H1 (cell line): Measurements from ENCODE around the gene PCCA. TPM values are rescaled to one million over a fixed set of nuclear protein-coding genes. Genes with fewer than 3 reads are reported as not detected.

ENCODE experiments used
- CTCF ChIA-PET: fragments of 300-600 bp; sonication (Branson Sonifier 250); formaldehyde crosslinking; loops from one replicate; lab custom pipeline; 2021; ENCODE audit not compliant: partially characterized antibody; lab: Charles Lee
- POLR2A ChIA-PET: fragments of 300-600 bp; sonication (Branson Sonifier 250); formaldehyde crosslinking; loops from one replicate; lab custom pipeline; 2021; ENCODE audit warnings: inconsistent platforms; ENCODE audit not compliant: partially characterized antibody; lab: Charles Lee
- DNase-seq, 2 experiments: peaks; one replicate each; pipeline versions ENCODE4 v3.0.0 to v3.0.0-alpha.2; 2010 to 2022; ENCODE audit warnings: low spot score in 2 of 2, low read depth in 1 of 2, mixed read lengths in 1 of 2
- FAIRE-seq: peaks from 2 replicates; lab custom pipeline; 2011; peaks lifted over from hg19 to GRCh38; lab: Jason Lieb, UNC
- H2AFZ ChIP-seq: 2 replicates; pipeline ENCODE4 v1.8.1; 2012; ENCODE audit warnings: low read length, inconsistent platforms
- H2AK5ac ChIP-seq: 2 replicates; pipeline ENCODE4 v1.6.1; 2013; ENCODE audit warnings: low read depth, low read length
- H2BK120ac ChIP-seq: replicated peaks from 2 replicates; pipeline ENCODE3; 2013; ENCODE audit warnings: low read depth, low read length, inconsistent platforms
- H2BK12ac ChIP-seq: 2 replicates; pipeline ENCODE4 v1.6.1; 2013; ENCODE audit warnings: low read depth, low read length
- H2BK15ac ChIP-seq: 2 replicates; pipeline ENCODE4 v1.6.1; 2013; ENCODE audit warnings: low read length
- H2BK20ac ChIP-seq: 2 replicates; pipeline ENCODE4 v1.6.1; 2013; ENCODE audit warnings: low read length
- H2BK5ac ChIP-seq: 2 replicates; pipeline ENCODE4 v1.6.1; 2013; ENCODE audit warnings: low read depth, low read length
- H3K14ac ChIP-seq: 2 replicates; pipeline ENCODE4 v1.6.1; 2013; ENCODE audit warnings: inconsistent platforms; ENCODE audit not compliant: insufficient read length
- H3K18ac ChIP-seq: 2 replicates; pipeline ENCODE4 v1.6.1; 2013; ENCODE audit warnings: low read length; ENCODE audit errors: extremely low read depth
- H3K23ac ChIP-seq: 2 replicates; pipeline ENCODE4 v1.6.1; 2013; ENCODE audit warnings: inconsistent platforms; ENCODE audit not compliant: insufficient read length
- H3K23me2 ChIP-seq: 2 replicates; pipeline ENCODE4 v1.6.1; 2013; ENCODE audit warnings: low read depth, low read length
- H3K27ac ChIP-seq: 2 replicates; pipeline ENCODE4 v1.6.1; 2011; ENCODE audit warnings: low read depth, low read length, inconsistent platforms
- H3K27me3 ChIP-seq, 4 experiments: replicated peaks in 1 of 4; 1 replicate in 1 of 4; 2 replicates in 3 of 4; pipeline versions ENCODE4 v1.6.1 to v1.8.1; 2011 to 2013; ENCODE audit warnings: low read length in 3 of 4, mild to moderate bottlenecking in 3 of 4, inconsistent platforms in 2 of 4, mixed read lengths in 2 of 4, moderate library complexity in 1 of 4; ENCODE audit not compliant: control insufficient read depth in 3 of 4, insufficient read depth in 3 of 4; ENCODE audit errors: extremely low read depth in 1 of 4
- H3K36me3 ChIP-seq, 4 experiments: 2 replicates each; pipeline versions ENCODE4 v1.6.1 to v1.8.1; 2011 to 2013; ENCODE audit warnings: mild to moderate bottlenecking in 4 of 4, low read length in 3 of 4, moderate library complexity in 2 of 4, control low read depth in 1 of 4, inconsistent platforms in 1 of 4; ENCODE audit not compliant: insufficient read depth in 4 of 4, control insufficient read depth in 2 of 4
- H3K4ac ChIP-seq: replicated peaks from 2 replicates; pipeline ENCODE3; 2013; ENCODE audit warnings: low read length, low read depth, mixed read lengths, inconsistent platforms; ENCODE audit not compliant: insufficient read length
- H3K4me1 ChIP-seq, 4 experiments: replicated peaks in 1 of 4; 1 replicate in 1 of 4; 2 replicates in 3 of 4; pipeline versions ENCODE4 v1.6.1 to v1.8.1; 2011 to 2013; ENCODE audit warnings: low read length in 3 of 4, inconsistent platforms in 2 of 4, mixed read lengths in 1 of 4; ENCODE audit not compliant: insufficient read depth in 4 of 4, control insufficient read depth in 3 of 4
- H3K4me2 ChIP-seq, 2 experiments: 2 replicates each; pipeline versions ENCODE4 v1.6.1 to v1.8.1; 2011 to 2013; ENCODE audit warnings: low read depth in 2 of 2, low read length in 2 of 2, control low read depth in 1 of 2, inconsistent platforms in 1 of 2, mild to moderate bottlenecking in 1 of 2; ENCODE audit not compliant: insufficient read depth in 1 of 2
- H3K4me3 ChIP-seq, 4 experiments: fragments of 200-600, 300-600 bp in 1 of 4; sonication (generic), shearing (Covaris generic), sonication (Bioruptor Twin) in 1 of 4; 2 replicates each; pipeline versions ENCODE4 v1.5.1 to v1.8.1; 2011 to 2016; ENCODE audit warnings: low read length in 4 of 4, low read depth in 3 of 4, control low read depth in 2 of 4, inconsistent platforms in 2 of 4, mild to moderate bottlenecking in 2 of 4, mixed read lengths in 1 of 4, moderate library complexity in 1 of 4; ENCODE audit not compliant: insufficient read depth in 2 of 4; ENCODE audit errors: extremely low read depth in 1 of 4
- H3K56ac ChIP-seq: replicated peaks from 2 replicates; pipeline ENCODE3; 2013; ENCODE audit warnings: low read depth, mild to moderate bottlenecking, mixed read lengths, low read length, inconsistent platforms; ENCODE audit not compliant: insufficient read length
- H3K79me1 ChIP-seq: 2 replicates; pipeline ENCODE4 v1.6.1; 2013; ENCODE audit warnings: low read depth, low read length, control low read depth
- H3K79me2 ChIP-seq, 2 experiments: 2 replicates each; pipeline versions ENCODE4 v1.6.1 to v1.8.1; 2012 to 2013; ENCODE audit warnings: low read length in 2 of 2, mild to moderate bottlenecking in 2 of 2, inconsistent platforms in 1 of 2; ENCODE audit not compliant: insufficient read depth in 2 of 2, control insufficient read depth in 1 of 2
- H3K9ac ChIP-seq, 4 experiments: replicated peaks in 1 of 4; 1 replicate in 1 of 4; 2 replicates in 3 of 4; pipeline versions ENCODE4 v1.6.1 to v1.8.1; 2011 to 2013; ENCODE audit warnings: low read depth in 3 of 4, low read length in 3 of 4, control low read depth in 2 of 4, mild to moderate bottlenecking in 2 of 4, moderate library complexity in 2 of 4, inconsistent platforms in 1 of 4; ENCODE audit errors: extremely low read depth in 1 of 4
- H3K9me3 ChIP-seq, 2 experiments: 2 replicates each; pipeline versions ENCODE4 v1.6.1 to v1.8.1; 2012 to 2013; ENCODE audit warnings: mild to moderate bottlenecking in 2 of 2, moderate library complexity in 2 of 2, control low read depth in 1 of 2, inconsistent platforms in 1 of 2, low read depth in 1 of 2, low read length in 1 of 2, mixed read lengths in 1 of 2; ENCODE audit not compliant: insufficient read depth in 2 of 2
- H4K20me1 ChIP-seq, 2 experiments: replicated peaks in 1 of 2; 2 replicates each; pipeline versions ENCODE3 to v1.8.1; 2011 to 2013; ENCODE audit warnings: inconsistent platforms in 2 of 2, low read length in 2 of 2, mild to moderate bottlenecking in 1 of 2; ENCODE audit not compliant: insufficient read depth in 2 of 2, control insufficient read depth in 1 of 2
- H4K5ac ChIP-seq: 2 replicates; pipeline ENCODE4 v1.6.1; 2013; ENCODE audit warnings: low read length, low read depth, mixed read lengths, inconsistent platforms; ENCODE audit not compliant: insufficient read length
- H4K8ac ChIP-seq: 2 replicates; pipeline ENCODE4 v1.8.0; 2013; ENCODE audit warnings: mild to moderate bottlenecking, moderate library complexity, low read length, inconsistent platforms; ENCODE audit not compliant: insufficient read depth; ENCODE audit errors: extremely low read depth
- H4K91ac ChIP-seq: replicated peaks from 2 replicates; pipeline ENCODE3; 2013; ENCODE audit warnings: low read length, mixed read lengths, inconsistent platforms; ENCODE audit not compliant: insufficient read length
- BRCA1 ChIP-seq: IDR thresholded peaks from 2 replicates; pipeline ENCODE4 v1.6.1; 2012; ENCODE audit warnings: low read depth, low read length, improper control_type of control experiment
- CHD2 ChIP-seq: IDR thresholded peaks from 2 replicates; pipeline ENCODE4 v1.6.1; 2012; ENCODE audit warnings: low read length, improper control_type of control experiment
- CREB1 ChIP-seq: IDR thresholded peaks from 2 replicates; pipeline ENCODE4 v1.6.1; 2012; ENCODE audit warnings: inconsistent platforms
- CTBP2 ChIP-seq: IDR thresholded peaks from 2 replicates; pipeline ENCODE4 v1.7.0; 2011; ENCODE audit warnings: borderline replicate concordance, mild to moderate bottlenecking, moderate library complexity, mixed read lengths, low read length; ENCODE audit not compliant: insufficient read depth, insufficient read length
- NANOG ChIP-seq: IDR thresholded peaks from 2 replicates; pipeline ENCODE4 v1.6.1; 2011; ENCODE audit warnings: low read length, low read depth, mild to moderate bottlenecking, inconsistent platforms; ENCODE audit not compliant: insufficient read depth, poor library complexity, severe bottlenecking
- NRF1 ChIP-seq: IDR thresholded peaks from 2 replicates; pipeline ENCODE4 v1.6.1; 2011; ENCODE audit warnings: mild to moderate bottlenecking, low read depth, low read length, improper control_type of control experiment
- POLR2A ChIP-seq, 2 experiments: IDR thresholded peaks; 1 replicate in 1 of 2; 2 replicates in 1 of 2; pipeline ENCODE4 v1.6.1; 2011; ENCODE audit warnings: low read depth in 2 of 2, low read length in 2 of 2, mild to moderate bottlenecking in 2 of 2; ENCODE audit errors: control extremely low read depth in 1 of 2
- RBBP5 ChIP-seq: IDR thresholded peaks from 2 replicates; pipeline ENCODE4 v1.7.1; 2012; ENCODE audit warnings: low read depth, mild to moderate bottlenecking, inconsistent platforms, low read length, moderate library complexity, borderline replicate concordance
- RXRA ChIP-seq: IDR thresholded peaks from 2 replicates; pipeline ENCODE4 v1.6.1; 2011; ENCODE audit warnings: low read depth, mild to moderate bottlenecking, low read length, moderate library complexity; ENCODE audit not compliant: insufficient read depth
- SAP30 ChIP-seq: fragments of 300-600 bp; sonication (generic); IDR thresholded peaks from 2 replicates; pipeline ENCODE4 v1.7.1; 2012; ENCODE audit warnings: low read length, moderate library complexity, mild to moderate bottlenecking, inconsistent platforms; ENCODE audit not compliant: insufficient read depth, insufficient replicate concordance
- SP1 ChIP-seq: IDR thresholded peaks from 2 replicates; pipeline ENCODE4 v1.6.1; 2011; ENCODE audit warnings: low read depth, low read length
- SRF ChIP-seq: IDR thresholded peaks from 2 replicates; pipeline ENCODE4 v1.6.1; 2011; ENCODE audit warnings: mild to moderate bottlenecking, low read depth, low read length, moderate library complexity
- SUZ12 ChIP-seq: fragments of 200-600 bp; sonication (generic); IDR thresholded peaks from 2 replicates; pipeline ENCODE4 v1.6.1; 2012; ENCODE audit warnings: mild to moderate bottlenecking, inconsistent platforms, low read length, moderate library complexity, mixed read lengths
- TAF1 ChIP-seq: IDR thresholded peaks from 2 replicates; pipeline ENCODE4 v1.6.1; 2011; ENCODE audit warnings: mild to moderate bottlenecking, low read depth, low read length
- TCF12 ChIP-seq: IDR thresholded peaks from 2 replicates; pipeline ENCODE4 v1.6.1; 2011; ENCODE audit warnings: low read depth, mild to moderate bottlenecking, low read length
- TEAD4 ChIP-seq: IDR thresholded peaks from 2 replicates; pipeline ENCODE4 v1.6.1; 2012; ENCODE audit warnings: low read depth, low read length, inconsistent platforms, mixed read lengths
- WGBS, 2 experiments: shearing (Covaris generic) in 1 of 2; methylation state at CpG; one replicate each; pipeline versions ENCODE4 v1.1.6 to v1.1.7; 2013 to 2015; ENCODE audit warnings: low lambda C conversion rate in 2 of 2, mixed read lengths in 2 of 2, inconsistent platforms in 1 of 2, low coverage in 1 of 2, missing lambda C conversion rate in 1 of 2; ENCODE audit not compliant: insufficient replicate concordance in 2 of 2, insufficient coverage in 1 of 2, insufficient read length in 1 of 2; ENCODE audit errors: extremely low coverage in 1 of 2, missing lambda C conversion rate in 1 of 2; 5-methylcytosine and 5-hydroxymethylcytosine counted together
- polyA plus RNA-seq, 7 experiments: library from polyadenylated mRNA; depleted of rRNA in 3 of 7; stranded (reverse) in 5 of 7; unstranded in 2 of 7; fragments of >200 nt in 5 of 7; fragments of 200-250 nt in 2 of 7; gene quantifications; 1 replicate in 5 of 7; 2 replicates in 1 of 7; 4 replicates in 1 of 7; pipeline versions ENCODE4 v1.2.1 to v1.2.3, GENCODE V29; 2011 to 2013; ENCODE audit warnings: missing spikeins in 2 of 7, mixed read lengths in 2 of 7
- total RNA-seq: library from RNA; stranded (reverse); fragmentation: NEBNext Ultra II Directional; extraction: Animal tissue kit (Norgen Biotek cat#: 25700); gene quantifications from 2 replicates; pipeline ENCODE4 v1.2.1, GENCODE V29; 2021

The PCCA gene
- total and polyA plus RNA-seq, 2 of the 8 experiments (the other 6 are each of a cell fraction or from before 2014, with no cell fraction given): 18.4 to 49.8 TPM

DNA sequence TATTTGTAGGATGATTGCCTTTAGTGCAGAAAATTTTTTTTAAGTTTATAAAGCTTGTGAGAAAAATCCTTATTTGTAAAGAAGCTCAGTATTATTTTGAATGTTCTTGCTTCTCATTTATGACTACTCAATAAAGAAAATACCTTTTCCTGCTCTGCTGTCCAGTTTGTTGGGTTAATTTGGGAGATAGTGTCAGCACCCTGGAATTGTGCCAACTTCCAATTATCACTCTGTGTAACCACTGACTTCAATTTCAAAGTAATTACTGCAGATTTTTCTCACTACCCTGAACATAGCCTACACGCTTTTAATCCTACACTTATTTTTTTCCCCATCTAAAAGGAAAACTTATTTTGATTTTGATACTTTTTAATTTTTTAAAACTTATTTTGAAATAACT, 406.6 kb downstream of the PCCA start:
- Histone ChIP-seq H3K56ac (no peak overlapping the region), H2BK120ac (no peak overlapping the region), H4K20me1 (no peaks in the 10 kb centered on the region), H3K79me2 (no peaks in the 10 kb centered on the region), H3K36me3 (no peaks in the 10 kb centered on the region), H3K18ac (no peak overlapping the region), H2BK20ac (no peak overlapping the region), H4K5ac (no peak overlapping the region), H4K8ac (no peak overlapping the region), H3K9ac (no peak overlapping the region), H3K4ac (no peak overlapping the region), H2AK5ac (no peak overlapping the region), H3K27ac (no peak overlapping the region), H2AFZ (no peak overlapping the region), H3K14ac (no peak overlapping the region), H2BK12ac (no peak overlapping the region), H3K79me1 (no peaks in the 10 kb centered on the region), H3K4me1 (peaks cover 2 to 16% (median 10%) of the 10 kb centered on the region in 4 experiments; a peak in 5 of 7 replicates), H3K4me3 (no peak overlapping the region), H2BK15ac (no peak overlapping the region), H3K4me2 (no peak overlapping the region), H4K91ac (no peak overlapping the region), H3K23ac (no peak overlapping the region), H2BK5ac (no peak overlapping the region), H3K9me3 (no peaks in the 10 kb centered on the region), H3K27me3 (no peaks in the 10 kb centered on the region), H3K23me2 (no peaks in the 10 kb centered on the region)
- POLR2A ChIA-PET: no interaction called here
- FAIRE-seq (no peak), DNase-seq (no peak)
- 96% methylated on average over 1 of the region's 1 CpG; no CpG with 5 or more reads in 1 of the 2 experiments for WGBS, 2 experiments
- CTCF ChIA-PET: interaction anchor here (0.9 to 1.4 kb wide), 3 partner anchors 18 to 262 kb away, joined by 3 to 5 read pairs (median 3); no protein-coding TSS in a partner anchor
- TF ChIP-seq CREB1: no peak
- no peak for TF ChIP-seq SRF
- no peak for TF ChIP-seq NRF1
- no peak for TF ChIP-seq NANOG
- no peak for TF ChIP-seq BRCA1
- TF ChIP-seq SAP30: no peak
- TF ChIP-seq TAF1: no peak
- TF ChIP-seq POLR2A (IDR thresholded peaks at IDR 0.05; ENCODE audit: control extremely low read depth in 1 of 2, low read depth in 2 of 2, low read length in 2 of 2): no peak
- no peak for TF ChIP-seq RXRA
- TF ChIP-seq TCF12: no peak
- no peak for TF ChIP-seq CHD2
- TF ChIP-seq RBBP5: no peak
- TF ChIP-seq SUZ12: no peak
- TF ChIP-seq CTBP2: no peak
- no peak for TF ChIP-seq TEAD4
- TF ChIP-seq SP1: no peak
